GM12874 (cell line): ENCODE measurements around the gene PIGO.

ENCODE experiments used
- CTCF ChIP-seq: IDR thresholded peaks from 2 replicates; pipeline ENCODE4 v1.5.1; 2011; ENCODE audit warnings: low read depth, mild to moderate bottlenecking, control low read depth, low read length, moderate library complexity; ENCODE audit not compliant: insufficient read depth

Gene PIGO

GRCh38 chr9:35085078-35085477 is 11.3 kb downstream of the PIGO start:
- no peak for TF ChIP-seq CTCF

- TF ChIP-seq CTCF, result no peak
Measured at GRCh38 chr9:35079426-35080341, 16.7 kb downstream of the PIGO start, which contains the start of gene FANCG. Gene FANCG, minus strand, starts transcription at chr9:35079942. Its CDS starts 418 bp downstream, at chr9:35079524.

- no peak for TF ChIP-seq CTCF
Measured at GRCh38 chr9:35079041-35079425, 17.4 kb downstream of the PIGO start.

- TF ChIP-seq CTCF, result no peak
Measured at GRCh38 chr9:35078066-35078465, 18.3 kb downstream of the PIGO start.

GRCh38 chr9:35076848-35077247 is 19.5 kb downstream of the PIGO start:
- no peak for TF ChIP-seq CTCF

- no peak for TF ChIP-seq CTCF
Measured at GRCh38 chr9:35075358-35075757, 21.0 kb downstream of the PIGO start.

- TF ChIP-seq CTCF, result no peak
Measured at GRCh38 chr9:35074791-35075190, 21.6 kb downstream of the PIGO start.
